HG02938 (cell line): ENCODE measurements around the gene PNKD.
A peak's percentile ranks its signal among the peaks of the same experiment; 100 is the strongest.

Source experiments
- ATAC-seq: cut with Tn5 transposase; IDR thresholded peaks from one replicate; pipeline ENCODE4 v1.9.1; 2021; ENCODE audit warnings: mild to moderate bottlenecking, moderate library complexity; ENCODE audit not compliant: unreplicated experiment

Gene PNKD

DNA sequence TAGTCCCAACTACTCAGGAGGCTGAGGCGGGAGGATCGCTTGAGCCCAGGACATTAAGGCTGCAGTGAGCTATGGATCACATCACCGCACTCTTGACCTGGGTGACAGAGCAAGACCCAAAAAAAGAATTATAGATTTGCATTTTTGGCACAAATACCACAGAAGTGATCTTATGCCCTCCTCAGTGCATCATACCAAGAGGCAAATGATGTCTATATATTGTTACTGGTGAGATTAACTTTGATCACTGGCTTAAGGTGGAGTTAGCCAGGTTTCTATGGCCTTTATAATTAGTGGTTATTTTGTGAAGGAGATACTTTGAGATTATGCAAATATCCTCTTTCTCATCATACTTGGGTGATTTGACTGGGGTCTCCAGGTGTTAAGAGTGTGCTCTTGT lies 64.2 kb downstream of the PNKD start:
- no peak for ATAC-seq

DNA sequence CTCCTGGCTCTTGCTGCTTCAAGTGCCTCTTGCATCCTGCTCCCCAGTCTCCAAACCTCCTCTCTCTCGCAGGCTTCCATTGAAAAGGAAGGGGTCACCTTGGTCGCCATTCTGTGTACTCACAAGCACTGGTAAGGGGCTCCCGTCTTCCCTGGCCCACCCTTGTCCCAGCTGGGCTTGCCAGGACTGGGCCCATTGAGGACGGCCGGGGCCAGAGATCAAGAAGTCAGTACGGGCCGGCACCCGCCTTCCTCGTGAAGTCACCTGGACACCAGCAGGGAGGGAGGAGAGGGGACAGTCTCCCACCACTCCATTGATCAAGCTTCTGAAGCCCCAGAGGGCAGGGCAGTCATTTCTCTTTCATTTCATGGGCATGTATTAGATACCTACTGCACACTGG lies 70.3 kb downstream of the PNKD start:
- ATAC-seq: no peak

GRCh38 chr2:218341381-218341780 lies 71.1 kb downstream of the PNKD start:
- ATAC-seq: no peak

DNA sequence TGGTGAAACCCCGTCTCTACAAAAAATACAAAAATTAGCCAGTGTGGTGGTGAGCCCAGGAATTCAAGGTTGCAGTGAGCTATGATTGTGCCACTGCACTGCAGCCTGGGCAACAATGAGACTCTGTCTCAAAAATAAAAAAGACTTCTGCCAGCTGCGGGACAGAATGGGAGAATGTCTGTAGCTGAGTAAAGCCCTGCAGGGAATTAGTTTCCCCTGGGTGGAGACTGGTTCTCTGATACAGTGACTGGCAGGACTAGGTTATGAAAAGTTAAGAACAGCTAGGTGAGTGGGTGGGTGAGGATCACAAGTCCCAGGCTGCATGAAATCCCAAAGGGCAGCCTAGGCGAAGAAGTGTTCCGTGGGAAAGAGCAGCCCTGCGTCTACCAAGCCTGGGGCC lies 72.5 kb downstream of the PNKD start:
- no peak for ATAC-seq

- no peak for ATAC-seq
These were observed 73.3 kb downstream of the PNKD start for GRCh38 chr2:218343591-218343990.

- ATAC-seq: no peak
These were observed 73.9 kb downstream of the PNKD start for GRCh38 chr2:218344090-218344754.

- no peak for ATAC-seq
These were observed 74.6 kb downstream of the PNKD start for GRCh38 chr2:218344755-218345417.

DNA sequence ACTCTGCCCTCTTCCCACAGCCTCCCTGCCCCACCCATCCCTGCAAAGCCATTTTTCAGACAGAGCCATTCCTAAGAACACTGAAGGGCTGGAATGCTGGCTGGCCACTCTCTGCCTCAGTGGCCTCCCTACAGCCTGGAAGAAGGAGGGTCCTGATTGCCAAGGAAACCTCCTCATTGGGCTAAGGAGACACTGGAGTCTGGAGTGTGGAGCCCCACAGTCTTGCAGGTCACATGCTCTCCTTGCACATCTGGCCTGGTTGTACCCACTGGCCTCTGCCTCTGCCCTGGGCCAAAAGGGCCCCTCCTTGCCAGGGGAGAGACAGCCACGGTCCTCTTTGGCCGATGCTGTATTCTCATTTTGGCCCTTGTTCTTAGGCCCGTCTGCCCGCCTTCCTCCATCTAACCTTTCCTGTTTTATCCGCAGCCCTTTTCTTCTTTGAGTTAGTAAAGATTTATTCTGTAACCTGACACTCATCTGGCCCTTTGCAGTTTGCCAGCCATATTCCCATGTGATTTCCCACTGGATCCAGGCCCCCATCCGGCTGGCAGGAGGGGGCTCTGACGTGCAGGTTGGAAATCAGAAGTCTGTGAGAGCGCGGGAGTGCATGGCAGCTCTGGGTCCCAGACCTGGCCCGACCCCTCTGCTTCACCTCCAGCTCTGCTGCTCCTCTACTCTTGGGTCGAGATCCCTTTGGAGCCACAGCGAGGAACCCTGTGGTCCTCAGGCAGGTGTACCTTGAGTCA lies 75.3 kb downstream of the PNKD start:
- no peak for ATAC-seq

GRCh38 chr2:218347172-218347571 lies 76.9 kb downstream of the PNKD start:
- ATAC-seq: no peak

DNA sequence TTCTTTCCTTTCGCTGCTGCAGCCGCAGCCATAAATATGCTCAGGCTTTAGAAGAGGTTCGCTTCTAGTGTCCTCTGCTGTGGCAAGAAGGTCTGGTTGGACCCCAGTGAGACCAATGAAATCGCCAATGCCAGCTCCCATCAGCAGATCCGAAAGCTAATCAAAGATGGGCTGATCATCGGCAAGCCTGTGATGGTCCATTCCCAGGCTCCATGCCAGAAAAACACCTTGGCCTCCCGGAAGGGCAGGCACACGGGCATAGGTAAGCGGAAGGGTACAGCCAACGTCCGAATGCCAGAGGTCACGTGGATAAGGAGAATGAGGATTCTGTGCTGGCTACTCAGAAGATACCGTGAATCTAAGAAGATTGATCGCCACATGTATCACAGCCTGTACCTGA lies 83.7 kb downstream of the PNKD start:
- ATAC-seq: no peak

GRCh38 chr2:218354850-218355443 lies 84.6 kb downstream of the PNKD start:
- ATAC-seq: no peak

DNA sequence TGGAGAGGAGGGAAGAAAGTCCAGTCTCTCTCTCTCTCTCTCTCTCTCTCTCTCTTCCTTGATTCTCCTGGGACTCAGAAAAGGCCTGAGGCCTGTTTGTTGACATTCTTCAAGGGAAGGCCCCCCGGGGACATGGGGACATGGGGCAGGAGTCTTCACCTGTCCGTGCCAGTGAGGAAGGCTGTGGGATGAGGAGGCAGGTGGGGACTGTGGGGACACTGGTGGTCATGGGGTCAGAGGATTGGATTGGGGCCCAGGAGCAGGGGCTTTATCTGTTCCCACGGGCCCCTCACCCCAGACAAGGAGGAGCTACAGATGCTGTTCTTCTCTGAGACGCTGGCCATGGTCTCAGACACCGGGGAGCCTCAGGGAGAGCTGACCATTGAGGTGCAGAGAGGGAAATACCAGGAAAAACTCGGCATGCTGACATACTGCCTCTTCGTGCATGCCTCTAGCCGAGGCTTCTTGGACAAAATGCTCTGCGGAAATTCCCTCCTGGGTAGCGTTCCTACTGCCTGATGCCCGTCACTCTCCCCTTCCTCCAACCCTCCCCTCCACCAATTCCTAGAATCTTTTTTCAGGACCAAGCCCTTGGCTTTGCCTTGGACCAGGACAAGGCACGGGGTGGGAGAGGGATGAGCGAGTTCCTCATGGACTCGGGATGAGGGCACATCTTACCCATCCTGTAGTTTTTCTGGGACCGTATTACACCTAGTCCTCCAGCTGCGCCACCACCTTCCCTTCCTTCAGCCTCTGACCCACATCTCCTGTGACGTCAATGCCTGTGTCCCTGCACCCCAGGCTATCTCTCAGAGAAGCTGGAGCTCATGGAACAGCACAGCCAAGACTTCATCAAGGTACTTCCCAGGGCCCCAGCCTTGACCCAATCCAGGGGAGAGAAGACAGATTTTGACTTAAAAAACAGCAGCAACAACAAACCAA lies 87.2 kb downstream of the PNKD start:
- no peak for ATAC-seq

GRCh38 chr2:218360453-218360852 lies 90.1 kb downstream of the PNKD start:
- no peak for ATAC-seq

GRCh38 chr2:218362606-218363005 lies 92.3 kb downstream of the PNKD start:
- no peak for ATAC-seq

GRCh38 chr2:218363736-218364135 lies 93.4 kb downstream of the PNKD start:
- no peak for ATAC-seq

DNA sequence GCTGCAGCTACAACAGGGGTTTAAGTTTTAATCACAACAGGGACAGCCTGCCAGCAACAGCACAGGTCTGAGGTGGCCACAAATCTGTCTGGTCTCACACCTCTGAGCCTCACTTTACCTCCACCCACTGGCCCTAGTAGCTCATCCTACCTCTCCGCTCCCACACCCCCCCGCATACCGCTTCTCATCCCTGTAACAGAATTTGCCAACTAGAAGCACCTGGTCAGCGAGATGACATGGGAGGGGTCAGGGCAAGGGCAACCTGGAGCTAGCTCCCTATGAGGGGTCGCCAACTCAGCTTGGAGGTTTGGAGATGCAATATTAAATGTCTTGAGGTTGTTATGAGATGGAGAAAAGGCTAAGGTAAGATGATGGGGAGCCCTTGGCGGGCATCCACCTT lies 93.9 kb downstream of the PNKD start:
- no peak for ATAC-seq

DNA sequence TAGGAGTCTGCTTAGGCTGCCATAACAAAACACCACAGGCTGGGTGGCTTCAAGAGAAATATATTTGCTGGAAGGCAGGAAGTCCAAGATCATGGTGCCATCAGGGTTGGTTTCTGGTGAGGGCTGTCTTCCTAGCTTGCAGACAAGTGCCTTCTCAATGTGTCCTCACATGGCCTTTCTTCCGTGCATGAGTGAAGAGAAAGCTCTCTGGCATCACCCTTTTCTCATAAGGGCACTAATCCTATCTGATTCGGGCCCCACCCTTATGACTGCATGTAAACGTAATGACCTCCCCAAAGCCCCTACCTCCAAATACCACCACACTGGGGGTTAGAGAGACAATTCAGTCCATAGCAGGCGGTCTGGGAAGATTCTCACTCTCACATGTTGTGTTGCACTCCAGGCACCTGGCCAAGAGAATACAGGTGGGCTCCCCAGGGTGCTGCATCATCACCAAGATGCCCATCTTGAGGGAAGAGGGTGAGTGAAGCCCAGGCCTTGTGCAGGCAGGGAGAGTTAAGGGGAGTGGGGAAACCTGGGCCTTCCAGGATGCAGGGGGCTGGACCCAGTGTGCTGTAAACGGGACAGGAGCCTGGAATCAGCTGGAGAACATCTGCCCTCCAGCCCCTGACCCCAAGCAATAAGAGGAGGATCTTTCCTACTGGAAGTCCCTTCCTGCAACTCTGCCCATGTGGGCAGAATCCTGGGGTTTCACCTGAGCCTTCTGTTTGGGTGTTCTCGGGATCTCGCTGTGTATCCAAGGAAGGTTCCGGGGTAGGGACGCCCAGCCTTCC lies 96.5 kb downstream of the PNKD start:
- no peak for ATAC-seq

GRCh38 chr2:218367415-218368149 lies 97.3 kb downstream of the PNKD start:
- ATAC-seq: peak; percentile 80

GRCh38 chr2:218368150-218368528 lies 97.8 kb downstream of the PNKD start:
- ATAC-seq: no peak
